GM12878 (cell line): ENCODE results near the gene MROH7.

Experiments used
- BCL3 ChIP-seq: IDR thresholded peaks from 2 replicates; pipeline ENCODE4 v1.6.1; 2011; ENCODE audit warnings: borderline replicate concordance, low read depth, mild to moderate bottlenecking, moderate library complexity, low read length; ENCODE audit not compliant: insufficient read depth, poor library complexity, severe bottlenecking
- CEBPB ChIP-seq, 2 experiments: fragments of 150-350 bp in 1 of 2; IDR thresholded peaks; 2 replicates each; pipeline ENCODE4 v1.6.1; 2012 to 2014; ENCODE audit warnings: low read depth in 2 of 2, low read length in 2 of 2, borderline replicate concordance in 1 of 2, inconsistent platforms in 1 of 2
- CTCF ChIP-seq, 3 experiments: IDR thresholded peaks in 2 of 3; conservative IDR thresholded peaks in 1 of 3; 2 replicates each; pipeline ENCODE4 v1.5.1; 2011; ENCODE audit warnings: low read depth in 3 of 3, low read length in 3 of 3, mild to moderate bottlenecking in 3 of 3, control low read depth in 2 of 3, moderate library complexity in 2 of 3, inconsistent platforms in 1 of 3, mixed read lengths in 1 of 3; ENCODE audit not compliant: control insufficient read depth in 2 of 3, insufficient read depth in 1 of 3; ENCODE audit errors: extremely low read depth in 1 of 3
- ESRRA ChIP-seq: IDR thresholded peaks from 2 replicates; pipeline ENCODE4 v1.6.1; 2012; ENCODE audit warnings: mild to moderate bottlenecking, low read length, improper control_type of control experiment
- EZH2 ChIP-seq: IDR thresholded peaks from 2 replicates; pipeline ENCODE4 v1.6.1; 2012; ENCODE audit warnings: low read depth, mild to moderate bottlenecking, control low read depth, inconsistent platforms, low read length, borderline replicate concordance; ENCODE audit not compliant: control insufficient read depth
- FOS ChIP-seq: IDR thresholded peaks from 3 replicates; pipeline ENCODE4 v1.6.1; 2011; ENCODE audit warnings: borderline replicate concordance; ENCODE audit not compliant: insufficient read length; ENCODE audit errors: extremely low read depth
- IKZF1 ChIP-seq: fragments of 450-650 bp; conservative IDR thresholded peaks from 2 replicates; pipeline ENCODE4 v1.6.1; 2017; ENCODE audit warnings: antibody characterized with exemption, mild to moderate bottlenecking
- IRF3 ChIP-seq: fragments of 450-650 bp; IDR thresholded peaks from 2 replicates; pipeline ENCODE4 v1.6.1; 2014; ENCODE audit warnings: mild to moderate bottlenecking
- PBX3 ChIP-seq: IDR thresholded peaks from 2 replicates; pipeline ENCODE4 v1.6.1; 2011; ENCODE audit warnings: mild to moderate bottlenecking, low read depth, low read length, moderate library complexity; ENCODE audit not compliant: insufficient replicate concordance
- POLR2AphosphoS5 ChIP-seq: IDR thresholded peaks from 2 replicates; pipeline ENCODE4 v1.6.1; 2011; ENCODE audit warnings: mild to moderate bottlenecking, low read length, inconsistent platforms
- PRDM15 ChIP-seq: fragments of 450-650 bp; formaldehyde crosslinking; IDR thresholded peaks from 2 replicates; pipeline ENCODE4 v1.4.0; 2020; ENCODE audit warnings: mild to moderate bottlenecking, moderate library complexity
- RAD51 ChIP-seq: fragments of 450-650 bp; IDR thresholded peaks from 2 replicates; pipeline ENCODE4 v1.6.1; 2016; ENCODE audit warnings: moderate library complexity, mild to moderate bottlenecking, inconsistent platforms
- SP1 ChIP-seq: IDR thresholded peaks from one replicate; pipeline ENCODE4 v1.6.1; 2011; ENCODE audit warnings: low read depth, low read length
- ZNF274 ChIP-seq: IDR thresholded peaks from one replicate; pipeline ENCODE4 v1.8.0; 2011; ENCODE audit not compliant: insufficient read length, insufficient read depth

GRCh38 chr1:54666333-54666732, 24.7 kb downstream of the MROH7 start:
- no peak for TF ChIP-seq POLR2AphosphoS5
- TF ChIP-seq EZH2: no peak
- no peak for TF ChIP-seq SP1
- TF ChIP-seq FOS: no peak
- no peak for TF ChIP-seq ZNF274
- TF ChIP-seq RAD51: no peak
- TF ChIP-seq IRF3: no peak
- TF ChIP-seq ESRRA: no peak
- no peak for TF ChIP-seq PRDM15
- TF ChIP-seq CEBPB (IDR thresholded peaks at IDR 0.05; ENCODE audit: borderline replicate concordance in 1 of 2, low read depth in 2 of 2, low read length in 2 of 2): no peak
- no peak for TF ChIP-seq BCL3
- no peak for TF ChIP-seq PBX3
- no peak for TF ChIP-seq CTCF (IDR thresholded peaks at IDR 0.05 in 2 of 3, conservative IDR thresholded peaks at IDR 0.05 in 1 of 3; ENCODE audit: control insufficient read depth in 2 of 3, extremely low read depth in 1 of 3, insufficient read depth in 1 of 3, low read depth in 3 of 3, low read length in 3 of 3)
- no peak for TF ChIP-seq IKZF1
